Activated CD4-positive, alpha-beta T cell treated with anti-CD3 and anti-CD28 coated beads, Interleukin-2, amount 50 U/mL, for 24 hours (primary cell): Measurements from ENCODE around the gene IST1.
"Not testable (repeated sequence)": the region's sequence is repeated elsewhere in the genome, so short reads cannot be mapped to it uniquely, and the experiment has no call there.

Experiments used
- DNase-seq, 2 donors: peaks; one replicate each; pipeline ENCODE4 v3.0.0-alpha.2; 2020; ENCODE audit warnings: low read depth in 1 of 2, low spot score in 1 of 2

Gene IST1

DNA sequence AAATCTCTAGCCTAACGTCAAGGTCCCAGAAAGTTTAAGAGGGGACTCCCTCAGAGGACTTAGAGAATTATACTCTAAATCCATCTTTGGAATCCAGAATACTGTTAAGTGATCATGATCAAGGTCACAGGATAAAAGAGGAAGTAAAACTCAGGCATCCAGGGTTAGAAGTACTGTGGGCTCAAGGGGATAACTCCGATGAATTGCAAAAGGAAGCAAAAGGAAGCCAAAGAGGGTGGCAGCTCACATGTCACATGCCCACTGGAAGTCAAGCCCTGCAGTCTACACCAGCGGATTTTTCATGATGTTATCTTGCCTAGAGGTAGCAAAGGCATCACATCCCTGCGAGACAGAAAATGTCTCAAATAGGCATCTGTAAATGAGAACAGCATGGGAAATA lies 15.2 kb upstream of the IST1 start:
- DNase-seq: no peak

DNA sequence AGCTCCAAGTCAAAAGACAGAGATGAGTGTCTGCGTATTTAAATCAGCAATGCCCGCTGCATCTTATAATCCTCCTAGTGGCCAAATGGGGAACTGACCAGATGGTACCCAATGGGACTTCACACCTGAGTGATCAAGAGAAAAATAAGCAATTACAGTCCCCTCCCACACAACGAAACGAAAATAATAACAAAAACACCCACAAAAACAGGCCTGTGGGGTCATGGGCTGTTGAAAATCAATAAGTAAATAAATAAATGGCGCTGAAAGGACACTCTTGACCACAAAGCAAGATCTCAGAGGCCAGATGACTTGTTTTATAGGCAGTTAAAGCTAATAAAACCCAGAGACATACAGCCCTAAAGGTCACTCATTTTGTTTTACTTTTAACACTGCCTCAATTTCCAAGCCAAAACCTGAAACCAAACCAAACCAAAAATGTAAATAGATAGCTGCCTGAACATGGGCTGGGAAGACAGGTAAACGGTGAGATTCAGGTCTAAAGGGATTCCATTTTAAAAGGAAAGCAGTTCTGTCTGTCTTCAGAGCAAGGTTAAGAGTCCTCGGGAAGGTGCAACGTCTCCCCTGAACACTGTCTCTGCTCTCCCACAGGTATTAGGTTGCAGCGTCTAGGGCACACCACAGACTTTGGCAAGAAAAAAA lies 12.7 kb upstream of the IST1 start:
- DNase-seq: peak; percentile 46 to 82

DNA sequence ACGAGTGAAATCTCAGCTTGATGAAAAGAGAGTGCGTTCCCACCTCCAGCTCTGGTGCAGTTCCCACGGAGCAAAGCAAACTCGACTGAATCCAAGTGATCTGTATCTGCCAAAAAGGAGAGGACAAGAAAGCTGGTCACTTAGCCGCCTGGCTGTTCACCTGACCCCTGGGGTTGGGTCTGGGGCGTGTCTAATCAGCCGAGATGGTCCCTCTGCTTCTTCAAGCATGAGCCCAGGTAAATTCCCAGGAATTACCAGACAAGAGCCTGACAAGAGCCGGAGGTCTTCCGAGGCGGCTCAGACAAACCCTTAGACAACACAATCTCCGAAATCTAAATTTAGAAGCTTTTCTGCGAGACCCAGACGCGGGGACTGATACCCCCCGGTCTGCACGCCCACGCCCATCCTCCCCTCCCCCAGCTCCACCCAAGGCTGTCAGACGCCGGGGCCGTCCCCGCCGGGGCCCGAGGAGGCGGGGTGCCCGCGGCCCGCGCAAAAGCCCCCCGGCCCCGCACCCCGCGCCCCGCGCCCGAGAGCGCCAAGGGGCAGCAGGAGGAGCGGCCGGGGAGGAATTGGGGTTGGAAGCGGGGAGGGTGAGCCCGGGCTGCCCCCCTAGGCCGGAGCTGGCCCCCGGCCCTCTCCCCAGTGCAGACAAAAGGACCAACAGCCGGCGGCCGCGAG lies 12.0 kb upstream of the IST1 start:
- peak in 1 of 2 donors; percentile 33 for DNase-seq

DNA sequence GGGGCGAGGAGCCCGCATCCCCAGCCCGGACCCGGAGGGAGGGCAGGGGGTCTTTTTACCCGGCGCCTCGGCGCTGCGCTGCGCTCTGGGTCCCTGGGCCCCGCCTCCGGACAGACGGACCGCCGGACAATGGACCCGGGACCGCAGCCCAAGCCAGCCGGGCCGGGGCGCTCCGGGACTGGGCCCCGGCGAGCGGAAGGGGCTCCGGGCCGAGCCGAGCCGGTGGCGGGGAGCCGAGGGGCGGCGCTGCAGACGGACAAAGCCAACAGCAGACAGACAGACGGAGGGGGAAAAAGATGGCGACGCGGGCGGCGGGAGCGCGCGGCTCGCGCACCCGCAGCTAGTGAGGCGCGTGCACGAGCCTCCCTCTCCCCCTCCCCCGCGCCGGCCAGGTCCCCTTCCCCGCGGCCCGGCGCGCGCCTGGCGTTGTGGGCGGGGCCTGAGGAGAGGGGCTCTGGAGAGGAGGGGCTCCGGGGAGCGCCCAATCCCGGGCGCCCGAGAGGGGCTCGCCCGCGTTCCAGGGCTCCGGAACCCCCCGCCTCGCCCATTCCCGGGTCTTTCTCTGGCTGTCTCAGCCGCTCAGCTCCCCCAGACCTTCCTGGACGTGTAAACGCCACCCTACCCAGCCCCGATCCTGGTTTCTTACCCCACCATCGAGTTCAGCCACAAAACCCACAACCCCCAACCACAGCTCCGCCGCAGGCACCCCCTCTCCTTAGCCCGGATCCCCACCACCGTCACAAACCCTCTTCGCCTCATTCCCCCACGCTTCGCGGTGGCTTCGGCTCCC lies 11.3 kb upstream of the IST1 start, which contains the start of gene ZNF821:
TSS of gene ZNF821 (minus strand) at position 334 of the 790 bp plus-strand sequence. CDS start 4,236 bp downstream, outside the sequence.
- DNase-seq: peak; percentile 32 to 50

DNA sequence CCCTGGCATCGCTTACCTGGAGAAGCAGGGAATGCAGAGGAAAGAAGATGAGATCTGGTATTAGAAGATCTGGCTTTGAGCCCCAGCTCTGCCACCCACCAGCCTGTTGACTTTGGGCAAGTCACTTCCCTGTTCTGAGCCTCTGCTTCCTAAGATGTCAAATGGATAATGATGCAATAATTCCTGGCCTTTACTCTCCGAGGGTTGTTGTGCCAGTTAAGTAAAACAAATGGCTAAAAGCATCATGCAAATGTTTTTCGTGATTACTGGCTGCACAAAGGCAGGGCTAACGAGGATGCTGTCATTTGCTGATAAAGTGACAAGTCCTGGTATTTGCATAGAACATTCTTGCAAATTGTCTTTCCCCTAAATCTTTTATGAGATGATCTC lies 10.1 kb upstream of the IST1 start:
- no peak for DNase-seq

DNA sequence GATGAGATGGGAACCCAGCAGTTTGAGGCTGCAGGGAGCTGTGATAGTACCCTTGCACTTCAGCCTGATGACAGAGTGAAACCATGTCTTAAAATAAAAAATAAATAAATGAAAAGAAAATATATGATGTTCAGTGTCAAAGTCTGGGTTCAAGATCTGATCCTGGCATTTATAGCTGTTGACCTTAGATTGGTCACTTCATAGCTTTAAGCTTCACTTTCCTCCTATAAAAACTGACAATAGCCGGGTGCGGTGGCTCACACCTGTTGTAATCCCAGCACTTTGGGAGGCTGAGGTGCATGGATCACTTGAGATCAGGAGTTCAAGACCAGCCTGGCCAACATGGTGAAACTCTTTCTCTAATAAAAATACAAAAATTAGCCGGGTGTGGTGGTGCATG lies 6.2 kb upstream of the IST1 start:
- no peak for DNase-seq

DNA sequence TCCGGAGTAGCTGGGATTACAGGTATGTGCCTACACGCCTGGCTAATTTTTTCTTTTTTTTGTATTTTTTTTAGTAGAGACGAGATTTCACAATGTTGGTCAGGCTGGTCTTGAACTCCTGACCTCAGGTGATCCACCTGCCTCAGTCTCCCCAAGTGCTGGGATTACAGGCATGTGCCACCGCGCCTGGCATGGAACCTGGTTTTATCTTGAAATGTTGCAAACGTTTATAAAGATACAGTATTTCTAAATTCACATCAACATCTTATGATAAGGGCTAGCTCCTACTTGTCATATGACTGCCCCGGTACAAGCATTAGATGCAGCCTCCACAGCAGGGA lies 1.5 kb upstream of the IST1 start:
- no peak for DNase-seq

DNA sequence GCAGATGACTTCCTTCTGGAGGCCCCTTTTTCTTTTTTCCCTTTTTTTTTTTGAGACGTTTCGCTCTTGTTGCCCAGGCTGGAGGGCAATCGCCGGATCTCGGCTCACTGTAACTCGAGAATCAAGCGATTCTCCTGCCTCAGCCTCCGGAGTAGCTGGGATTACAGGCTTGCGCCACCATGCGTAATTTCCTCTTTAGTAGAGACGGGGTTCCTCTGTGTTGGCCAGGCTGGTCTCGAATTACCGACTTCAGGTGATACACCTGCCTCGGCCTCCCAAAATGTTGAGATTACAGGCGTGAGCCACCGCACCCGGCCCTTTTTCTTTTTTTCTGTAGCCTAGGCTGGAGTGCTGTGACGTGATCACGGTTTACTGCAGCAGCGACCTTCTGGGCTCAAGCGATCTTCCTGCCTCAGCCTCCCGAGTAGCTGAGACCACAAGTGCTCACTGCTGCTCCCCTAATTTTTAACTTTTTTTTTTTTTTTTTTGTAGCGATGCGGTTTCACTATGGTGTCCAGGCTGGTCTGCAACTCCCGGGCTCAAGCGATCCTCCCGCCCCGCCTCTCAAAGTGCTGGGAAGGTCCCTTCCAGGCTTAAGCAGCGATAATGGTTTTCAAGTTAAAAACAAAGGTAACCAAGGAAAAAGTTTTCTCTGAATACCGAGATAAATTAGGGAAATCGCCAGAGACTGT lies 956 bp upstream of the IST1 start:
- peak in 1 of 2 donors; percentile 21 for DNase-seq

DNA sequence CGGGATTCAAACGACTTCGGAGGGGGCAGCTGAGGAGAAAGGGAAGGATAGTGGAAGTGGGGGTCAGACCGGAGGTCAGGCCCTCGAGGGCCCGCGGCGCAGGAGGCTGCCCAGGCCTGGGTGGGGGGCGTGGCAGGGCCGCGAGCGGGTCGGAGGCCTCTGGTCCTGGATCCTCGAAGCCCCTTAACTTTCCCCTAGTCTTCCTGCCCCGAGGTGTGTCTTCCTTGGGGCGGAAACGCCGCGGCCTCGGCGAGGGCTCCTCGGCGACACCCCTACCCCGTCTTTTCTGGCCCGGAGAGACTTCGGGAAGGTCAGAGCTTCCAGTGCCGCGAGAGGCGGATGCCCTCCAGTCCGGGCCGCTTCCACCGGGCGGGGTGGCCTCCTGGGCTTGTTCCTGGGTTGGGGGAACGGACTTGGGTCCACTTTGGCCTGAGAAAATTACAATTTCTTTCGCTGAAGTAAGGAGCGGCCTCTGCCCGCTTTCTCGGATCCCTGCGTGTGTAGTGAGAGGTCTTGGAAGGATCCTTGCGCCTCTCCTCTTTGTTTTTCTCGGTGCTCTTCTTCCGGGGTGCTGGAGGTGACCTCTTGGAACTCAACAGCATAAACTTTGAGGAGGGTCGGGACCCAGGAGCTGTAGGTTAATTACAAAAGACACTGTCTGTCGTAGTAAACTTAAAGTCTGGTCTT lies 491 bp downstream of the IST1 start:
- DNase-seq: no peak

DNA sequence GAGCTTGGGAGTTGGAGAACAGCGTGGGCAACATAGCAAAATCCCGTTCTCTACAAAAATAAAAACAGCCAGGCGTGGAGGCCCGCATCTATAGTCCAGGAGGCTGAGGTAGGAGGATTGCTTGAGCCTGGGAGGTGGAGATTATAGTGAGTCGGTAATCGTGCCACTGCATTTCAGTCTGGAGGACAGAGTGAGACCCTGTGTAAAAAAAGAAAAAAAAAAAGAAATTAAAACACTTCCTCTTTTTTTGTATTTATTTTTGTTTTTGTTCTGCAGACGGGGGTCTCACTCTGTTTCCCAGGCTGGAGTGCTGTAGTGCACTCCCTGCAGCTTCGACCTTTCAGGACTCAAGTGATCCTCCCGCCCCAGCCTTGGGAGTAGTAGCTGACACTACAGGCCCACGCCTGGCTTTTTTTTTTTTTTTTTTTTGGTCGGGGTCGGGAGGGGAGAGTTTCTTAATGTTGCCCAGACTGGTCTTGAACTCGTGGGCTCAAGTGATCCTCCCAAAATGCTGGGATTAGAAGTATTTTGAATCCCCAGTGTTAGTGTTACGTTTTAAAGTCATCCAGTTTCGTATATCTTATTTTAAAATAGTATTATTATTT lies 1.5 kb downstream of the IST1 start:
- no peak for DNase-seq

DNA sequence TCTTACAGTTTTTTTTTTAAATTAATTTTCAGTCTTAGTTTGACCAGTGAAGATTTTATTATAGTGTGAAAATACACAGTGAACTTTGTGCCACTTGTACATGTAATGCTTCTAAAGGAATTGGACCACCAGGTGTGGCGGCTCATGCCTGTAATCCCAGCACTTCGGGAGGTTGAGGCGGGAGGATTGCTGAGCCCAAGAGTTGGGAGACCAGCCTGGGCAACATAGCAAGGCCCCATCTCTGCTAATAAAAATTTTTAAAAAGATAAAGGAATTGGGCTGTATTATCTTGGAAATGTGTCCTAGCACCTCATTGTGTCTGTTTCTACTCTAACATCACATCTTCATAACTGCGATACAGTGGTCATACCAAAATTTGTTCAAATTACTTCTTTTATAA lies 3.8 kb downstream of the IST1 start:
- no peak for DNase-seq

DNA sequence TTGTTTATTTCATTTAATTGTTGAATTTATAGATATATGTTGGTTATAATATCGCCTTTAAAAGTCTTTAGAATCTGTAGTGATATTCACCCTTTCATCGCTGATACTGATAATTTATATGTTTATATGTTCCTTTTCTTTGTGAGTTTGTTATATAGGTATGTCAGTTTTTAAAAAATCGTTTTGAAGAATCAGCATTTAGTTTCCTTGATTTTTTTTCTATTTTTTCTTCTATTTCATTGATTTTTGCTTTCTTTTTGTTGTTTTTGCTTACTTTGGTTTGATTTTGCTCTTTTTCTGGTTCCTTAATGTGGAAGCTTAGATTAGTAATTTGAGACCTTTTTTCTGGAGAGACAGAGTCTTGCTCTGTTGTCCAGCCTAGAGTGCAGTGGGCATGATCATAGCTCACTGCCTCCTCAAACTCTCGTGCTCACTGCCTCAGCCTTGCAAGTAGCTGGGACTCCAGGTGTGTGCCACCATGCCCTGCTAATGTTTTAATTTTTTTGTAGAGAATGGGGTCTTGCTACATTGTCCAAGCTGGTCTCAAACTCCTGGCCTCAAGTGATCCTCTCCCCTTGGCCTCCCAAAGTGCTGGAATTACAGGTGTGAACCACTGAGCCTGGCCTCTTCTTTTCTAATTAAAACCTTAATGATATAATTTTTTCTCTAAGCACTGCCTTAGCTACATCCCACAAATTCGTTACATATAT lies 7.5 kb downstream of the IST1 start:
- DNase-seq: no peak

DNA sequence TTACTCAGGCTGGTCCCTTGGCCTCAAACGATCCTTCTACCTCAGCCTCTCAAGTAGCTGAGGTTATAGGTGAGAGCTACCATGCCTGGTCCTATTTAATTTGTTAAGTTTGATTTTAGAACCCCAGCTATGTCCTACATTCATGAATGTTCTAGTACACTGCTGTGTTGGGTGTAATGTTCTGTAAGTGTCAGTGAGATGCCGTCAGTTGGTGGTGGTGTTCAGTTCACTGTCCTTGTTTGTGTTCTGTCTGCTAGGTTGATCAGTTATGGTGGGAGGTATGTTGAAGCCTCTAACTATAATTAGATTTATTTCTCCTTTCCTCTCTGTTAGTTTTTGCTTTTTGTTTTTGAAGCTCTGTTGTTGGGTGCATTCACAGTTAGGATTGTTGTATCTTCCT lies 8.3 kb downstream of the IST1 start:
- DNase-seq: no peak

DNA sequence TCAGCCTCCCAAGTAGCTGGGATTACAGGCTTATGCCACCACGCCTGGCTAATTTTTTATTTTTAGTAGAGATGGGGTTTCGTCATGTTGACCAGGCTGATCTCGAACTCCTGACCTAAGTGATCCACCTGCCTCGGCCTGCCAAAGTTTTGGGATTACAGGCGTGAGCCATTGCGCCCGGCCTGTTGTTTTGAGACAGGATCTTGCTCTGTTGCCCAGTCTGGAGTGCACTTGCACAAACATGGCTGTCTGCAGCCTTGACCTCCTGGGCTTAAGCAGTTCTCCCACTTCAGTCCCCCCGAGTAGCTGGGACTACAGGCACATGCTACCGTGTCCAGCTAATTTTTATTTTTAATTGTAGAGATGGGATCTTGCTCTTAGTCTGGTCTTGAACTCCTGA lies 8.9 kb downstream of the IST1 start:
- no peak for DNase-seq

DNA sequence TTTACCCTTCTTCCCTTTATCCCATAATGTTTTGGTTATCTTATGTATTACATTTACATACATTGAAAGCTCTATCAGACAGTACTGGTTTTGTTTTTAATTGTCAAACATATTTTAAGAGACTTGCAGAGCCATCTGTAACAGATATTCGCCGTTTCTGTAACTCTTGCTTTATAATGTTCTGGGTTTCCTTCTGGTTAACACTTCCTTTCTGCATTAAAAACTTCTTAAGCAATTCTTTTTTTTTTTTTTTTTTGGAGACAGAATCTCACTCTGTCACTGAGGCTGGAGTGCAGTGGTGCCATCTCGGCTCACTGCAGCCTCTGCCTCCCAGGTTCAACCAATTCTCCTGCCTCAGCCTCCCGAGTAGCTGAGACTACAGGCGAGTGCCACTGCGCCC lies 10.4 kb downstream of the IST1 start:
- not testable (repeated sequence) for DNase-seq

DNA sequence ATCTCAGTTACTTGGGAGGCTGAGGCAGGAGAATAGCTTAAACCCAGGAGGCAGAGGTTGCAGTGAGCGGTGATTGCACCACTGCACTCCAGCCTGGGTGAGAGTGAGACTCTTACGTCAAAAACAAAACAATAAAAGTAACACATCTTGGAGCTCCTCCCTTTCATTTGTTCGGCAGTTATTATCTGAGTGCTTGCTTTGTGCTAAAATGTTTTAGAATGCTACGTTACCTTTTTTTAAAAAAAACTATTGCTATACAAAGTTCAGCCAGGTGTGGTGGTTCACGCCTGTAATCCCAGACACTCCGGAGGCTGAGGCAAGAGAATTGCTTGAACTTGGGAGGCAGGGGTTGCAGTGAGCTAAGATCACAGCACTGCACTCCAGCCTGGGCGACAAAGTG lies 15.8 kb downstream of the IST1 start:
- DNase-seq: no peak

DNA sequence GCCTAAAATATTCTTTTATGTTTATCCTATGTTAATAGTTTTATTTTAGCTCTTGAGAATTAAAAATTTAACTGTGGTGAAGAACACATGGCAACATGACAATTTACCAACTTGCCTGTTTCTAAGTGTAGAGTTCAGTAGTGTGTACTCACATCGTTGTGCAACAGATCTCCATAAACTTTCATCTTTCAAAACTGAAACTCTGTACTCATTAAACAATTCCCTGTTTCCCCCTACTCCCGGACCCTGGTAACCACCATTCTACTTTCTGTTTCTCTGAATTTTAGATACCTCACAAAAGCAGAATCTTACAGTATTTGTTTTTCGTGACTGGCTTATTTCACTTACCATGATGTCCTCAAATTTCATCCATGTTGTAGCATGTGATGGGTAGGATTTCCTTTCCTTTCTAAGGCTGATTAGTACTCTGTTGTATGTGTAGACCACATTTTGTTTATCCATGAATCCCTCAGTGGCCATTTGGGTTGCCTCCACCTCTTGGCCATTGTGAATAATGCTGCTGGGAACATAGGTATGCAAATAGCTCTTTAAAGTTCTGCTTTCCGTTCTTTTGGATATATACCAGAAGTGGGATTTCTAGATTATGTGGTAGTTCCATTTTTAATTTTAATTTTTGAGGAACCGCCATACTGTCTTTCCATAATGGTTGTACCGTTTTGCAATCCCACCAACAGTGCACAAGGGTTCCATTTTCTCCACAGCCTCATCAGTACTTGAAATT lies 17.4 kb downstream of the IST1 start:
- DNase-seq: no peak

DNA sequence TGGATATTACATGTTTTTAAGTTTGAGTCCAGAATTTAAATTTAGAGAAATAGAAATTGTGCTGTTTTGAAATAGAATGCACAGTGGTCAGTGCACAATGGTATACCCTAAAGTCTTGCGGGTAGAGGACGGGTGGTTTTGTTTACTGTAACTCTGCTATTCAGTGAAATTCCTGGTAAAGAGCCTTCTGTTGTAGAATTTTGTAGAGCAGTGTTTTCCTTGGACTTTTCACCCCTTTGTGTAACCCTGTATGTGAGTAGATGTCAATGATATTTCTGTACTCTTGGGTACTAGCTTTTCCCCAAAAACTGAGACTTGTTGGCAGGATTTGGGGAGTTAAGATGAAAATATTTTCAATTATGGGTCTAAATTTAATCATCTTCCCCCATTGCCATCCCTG lies 19.5 kb downstream of the IST1 start:
- no peak for DNase-seq

DNA sequence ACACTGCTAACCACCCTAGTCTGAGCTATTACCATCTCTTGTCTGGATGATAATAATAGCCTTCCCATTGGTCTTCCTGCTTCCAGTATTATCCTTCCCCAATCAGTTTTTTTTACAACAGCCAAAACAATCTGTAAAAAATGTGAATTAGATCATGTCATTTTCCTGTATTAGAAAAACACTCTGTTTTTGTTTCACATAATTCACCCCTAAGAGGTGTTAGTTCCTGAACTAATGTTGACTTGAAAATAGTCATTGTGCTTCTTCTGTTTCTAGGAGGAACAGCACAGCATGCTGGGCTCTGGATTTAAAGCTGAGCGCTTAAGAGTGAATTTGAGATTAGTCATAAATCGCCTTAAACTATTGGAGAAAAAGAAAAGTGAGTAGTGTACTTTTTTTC lies 20.0 kb downstream of the IST1 start:
- no peak for DNase-seq
